HG03342 (cell line): ENCODE measurements around the gene CLIP2.
"Not testable (repeated sequence)": the region's sequence is repeated elsewhere in the genome, so short reads cannot be mapped to it uniquely, and the experiment has no call there.

Source experiments
- ATAC-seq: cut with Tn5 transposase; IDR thresholded peaks from one replicate; pipeline ENCODE4 v1.9.1; 2021; ENCODE audit warnings: mild to moderate bottlenecking, moderate library complexity; ENCODE audit not compliant: unreplicated experiment

The CLIP2 gene

DNA sequence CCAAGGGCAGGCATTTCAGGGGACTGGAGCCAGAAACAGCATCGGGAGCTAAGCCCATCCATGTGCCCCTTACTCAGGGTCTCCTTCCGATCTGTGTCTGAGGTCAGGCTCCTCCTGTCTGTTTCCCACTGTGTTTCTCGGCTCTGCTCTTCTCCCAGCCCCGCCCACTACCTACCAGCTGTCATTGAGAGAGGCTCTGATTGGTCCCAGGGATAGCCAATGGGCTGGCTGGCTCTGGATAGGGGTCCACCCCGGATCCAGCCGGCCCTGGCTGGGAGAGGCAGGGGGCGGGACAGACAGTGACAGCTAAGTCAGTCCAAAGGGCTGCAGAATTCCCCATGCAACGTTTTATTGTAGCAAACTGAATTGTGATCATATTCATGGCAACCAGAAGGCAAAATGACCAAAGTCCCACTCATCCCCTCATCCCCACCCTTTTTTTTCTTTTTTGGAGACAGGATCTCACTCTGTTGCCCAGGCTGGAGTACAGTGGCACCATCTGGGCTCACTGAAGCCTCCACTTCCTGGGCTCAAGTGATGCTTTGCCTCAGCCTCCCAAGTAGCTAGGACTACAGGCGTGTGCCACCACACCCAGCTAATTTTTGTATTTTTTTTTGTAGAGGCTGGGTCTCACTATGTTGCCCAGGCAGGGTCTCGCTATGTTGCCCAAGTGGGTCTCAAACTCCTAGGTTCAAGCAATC lies 76.3 kb downstream of the CLIP2 start:
- no peak for ATAC-seq

DNA sequence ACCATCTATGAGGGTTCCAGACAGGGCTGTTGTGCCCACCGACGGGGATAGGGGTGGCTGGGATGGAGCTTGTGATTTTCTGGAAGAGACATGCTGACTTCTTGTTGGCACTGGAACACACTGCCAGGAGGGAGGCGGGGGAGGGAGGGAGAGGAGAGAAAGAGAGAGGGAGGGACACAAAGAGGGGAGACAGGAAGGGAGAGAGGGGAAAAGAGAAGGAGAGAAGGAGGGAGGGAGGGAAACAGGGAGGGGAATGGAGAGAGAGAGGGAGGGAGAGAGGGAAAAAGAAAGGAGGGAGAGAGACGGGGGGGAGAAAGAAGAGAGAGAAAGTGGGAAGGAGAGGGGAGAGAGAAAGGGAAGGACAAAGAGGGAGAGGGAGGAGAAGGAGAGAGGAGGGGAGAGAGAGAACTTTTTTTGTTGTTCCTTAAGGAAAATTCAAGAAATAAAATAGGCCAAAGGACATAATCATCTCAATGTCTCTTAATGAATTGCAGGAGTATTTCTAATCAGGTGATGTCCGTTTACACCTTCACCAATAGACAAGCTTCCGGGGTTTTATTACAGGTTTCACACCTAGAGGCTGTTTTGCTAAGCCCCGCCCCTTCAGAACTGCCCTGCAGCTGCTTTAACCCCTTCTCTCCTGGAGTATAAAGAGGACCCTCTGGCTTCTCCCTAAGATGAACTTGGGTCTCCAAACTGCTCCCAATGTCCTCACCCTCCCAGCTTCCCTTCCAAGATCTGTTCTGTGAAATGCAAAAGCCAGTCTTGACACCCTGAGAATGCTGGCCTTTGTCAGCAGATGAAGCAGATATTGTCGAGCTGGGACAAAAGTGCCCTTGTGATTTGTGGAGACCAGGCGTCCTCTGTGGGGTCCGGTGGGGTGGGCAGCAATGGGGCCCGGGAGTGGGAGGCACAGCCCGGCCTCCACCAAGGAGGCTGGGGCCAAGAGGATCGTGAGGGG lies 82.5 kb downstream of the CLIP2 start:
- ATAC-seq: no peak

DNA sequence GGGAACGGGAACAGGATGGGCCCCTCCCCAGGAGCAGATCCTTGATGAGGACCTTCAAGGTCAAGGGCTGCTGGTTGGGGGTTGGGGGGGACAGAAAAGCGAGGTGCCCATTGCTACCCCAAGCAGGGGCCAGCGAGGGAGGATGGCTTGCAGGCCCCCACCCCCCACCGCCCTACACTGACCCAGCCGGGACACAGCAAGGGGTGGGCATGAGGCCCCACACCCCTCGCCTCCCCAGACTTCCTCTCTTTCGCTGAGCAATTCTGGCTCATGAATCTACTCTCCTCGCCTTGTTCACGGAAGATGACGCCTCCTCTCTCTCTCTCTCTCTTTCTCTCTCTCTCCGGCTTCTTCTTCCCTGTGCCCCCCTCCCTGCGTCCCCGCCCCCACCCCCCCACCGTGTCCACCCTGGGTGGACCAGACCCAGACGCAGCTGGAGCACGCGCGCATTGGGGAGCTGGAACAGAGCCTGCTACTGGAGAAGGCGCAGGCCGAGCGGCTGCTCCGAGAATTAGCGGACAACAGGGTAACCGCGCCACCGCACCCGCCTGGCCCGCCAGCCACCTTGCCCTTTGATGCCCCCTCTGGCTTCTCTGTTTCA lies 83.4 kb downstream of the CLIP2 start:
- ATAC-seq: no peak

GRCh38 chr7:74373536-74373935 lies 84.3 kb downstream of the CLIP2 start:
- ATAC-seq: no peak

DNA sequence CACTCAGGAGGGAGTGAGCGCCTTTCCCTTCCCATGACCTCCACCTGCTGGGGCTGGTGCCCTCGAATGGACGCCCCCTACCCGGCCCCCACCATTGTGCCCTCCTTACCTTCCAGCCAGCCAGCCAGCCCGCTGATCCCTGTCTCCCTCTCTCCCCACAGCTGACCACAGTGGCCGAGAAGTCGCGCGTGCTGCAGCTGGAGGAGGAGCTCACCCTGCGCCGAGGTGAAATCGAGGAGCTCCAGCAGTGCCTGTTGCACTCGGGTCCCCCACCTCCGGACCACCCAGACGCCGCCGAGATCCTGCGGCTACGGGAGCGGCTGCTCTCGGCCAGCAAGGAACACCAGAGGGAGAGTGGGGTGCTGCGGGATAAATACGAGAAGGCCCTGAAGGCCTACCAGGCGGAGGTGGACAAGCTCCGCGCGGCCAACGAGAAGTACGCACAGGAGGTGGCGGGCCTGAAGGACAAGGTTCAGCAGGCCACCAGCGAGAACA lies 86.6 kb downstream of the CLIP2 start:
- ATAC-seq: no peak

- ATAC-seq: no peak
Observed at GRCh38 chr7:74376256-74377036, 87.2 kb downstream of the CLIP2 start.

GRCh38 chr7:74379938-74380337 lies 90.7 kb downstream of the CLIP2 start:
- ATAC-seq: no peak

- ATAC-seq: no peak
Observed at GRCh38 chr7:74380720-74381119, 91.5 kb downstream of the CLIP2 start.

DNA sequence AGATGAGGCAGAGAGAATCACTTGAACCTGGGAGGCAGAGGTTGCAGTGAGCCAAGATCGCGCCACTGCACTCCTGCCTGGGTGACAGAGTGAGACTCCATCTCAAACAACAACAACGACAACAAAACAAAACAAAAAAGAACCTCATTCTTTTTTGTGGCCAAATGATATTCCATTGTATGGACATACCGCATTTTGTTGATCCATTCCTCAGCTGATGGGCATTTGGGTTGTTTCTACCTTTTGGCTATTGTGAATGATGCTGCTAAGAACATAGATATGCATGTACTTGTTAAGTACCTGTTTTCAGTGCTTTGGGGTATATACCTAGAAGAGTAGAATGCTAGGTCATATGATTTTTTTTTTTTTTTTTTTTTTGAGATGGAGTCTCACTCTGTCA lies 94.9 kb downstream of the CLIP2 start:
- ATAC-seq: not testable (repeated sequence)

GRCh38 chr7:74384854-74385253 lies 95.6 kb downstream of the CLIP2 start:
- ATAC-seq: not testable (repeated sequence)

GRCh38 chr7:74387606-74388005 lies 98.4 kb downstream of the CLIP2 start:
- ATAC-seq: no peak

DNA sequence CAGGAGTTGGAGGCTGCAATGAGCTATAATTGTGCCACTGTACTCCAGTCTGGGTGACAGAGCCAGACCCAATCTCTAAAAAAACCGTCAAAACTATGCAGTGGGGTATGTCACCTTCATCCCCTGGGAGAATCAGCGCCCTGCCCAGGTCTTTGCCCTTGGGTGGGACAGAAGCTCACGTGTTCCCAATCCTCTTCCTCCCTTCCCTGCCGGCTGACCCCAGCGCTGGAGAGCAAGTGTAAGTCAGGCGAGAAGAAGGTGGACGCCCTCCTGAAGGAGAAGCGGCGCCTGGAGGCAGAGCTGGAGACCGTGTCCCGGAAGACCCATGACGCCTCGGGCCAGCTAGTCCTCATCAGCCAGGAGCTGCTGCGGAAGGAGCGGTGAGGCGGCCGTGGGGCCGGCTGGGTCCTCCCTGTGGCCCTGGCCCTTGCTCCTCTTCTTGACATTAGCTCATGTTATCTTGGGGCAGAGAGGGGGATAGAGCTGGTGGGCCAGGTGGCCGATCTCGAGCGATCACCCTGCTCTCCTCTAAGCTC lies 99.7 kb downstream of the CLIP2 start:
- ATAC-seq: no peak

- not testable (repeated sequence) for ATAC-seq
Observed at GRCh38 chr7:74393722-74394121, 104.5 kb downstream of the CLIP2 start.

DNA sequence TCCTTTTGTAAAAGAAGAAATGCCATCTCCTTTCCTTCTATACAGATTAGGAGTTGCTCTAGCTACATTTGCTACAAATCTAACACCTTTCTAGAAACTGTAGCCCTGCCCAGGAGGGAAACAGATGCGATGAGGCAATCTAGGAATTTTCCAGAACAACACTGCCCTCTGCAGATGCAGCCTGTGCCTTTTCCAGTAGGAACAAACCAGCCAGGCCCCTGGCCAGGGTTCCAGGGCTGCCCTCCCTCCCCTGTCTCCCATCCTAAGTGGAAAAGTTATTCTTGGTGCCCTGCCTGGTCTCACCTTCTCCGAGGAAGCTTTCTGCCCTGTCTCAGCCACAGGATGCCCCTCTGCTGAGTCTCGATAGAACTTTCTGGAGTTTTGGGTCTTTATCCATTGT lies 105.4 kb downstream of the CLIP2 start:
- ATAC-seq: not testable (repeated sequence)

- no peak for ATAC-seq
Observed at GRCh38 chr7:74395745-74396311, 106.6 kb downstream of the CLIP2 start.

DNA sequence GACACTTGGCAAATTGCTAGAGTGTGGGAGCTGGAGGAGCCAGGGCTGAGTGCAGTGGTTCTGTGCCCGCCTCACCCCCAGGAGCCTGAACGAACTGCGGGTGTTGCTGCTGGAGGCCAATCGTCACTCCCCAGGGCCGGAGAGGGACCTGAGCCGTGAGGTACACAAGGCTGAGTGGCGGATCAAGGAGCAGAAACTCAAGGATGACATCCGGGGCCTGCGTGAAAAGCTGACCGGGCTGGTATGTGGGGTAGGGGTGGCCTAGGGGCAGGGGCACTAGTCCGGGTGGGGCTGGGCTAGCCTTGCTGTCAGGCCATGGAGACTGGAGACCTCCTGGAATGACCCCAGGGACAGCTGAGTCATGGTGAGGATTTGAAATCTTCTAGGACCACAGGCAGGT lies 107.8 kb downstream of the CLIP2 start:
- ATAC-seq: no peak

GRCh38 chr7:74398426-74398825 lies 109.2 kb downstream of the CLIP2 start:
- no peak for ATAC-seq

GRCh38 chr7:74399006-74399405 lies 109.8 kb downstream of the CLIP2 start:
- no peak for ATAC-seq

GRCh38 chr7:74400420-74401136 lies 111.4 kb downstream of the CLIP2 start:
- no peak for ATAC-seq
